HG03025 (cell line): Measurements from ENCODE around the gene EIF3B.
"Not testable (repeated sequence)": the region's sequence is repeated elsewhere in the genome, so short reads cannot be mapped to it uniquely, and the experiment has no call there.

Source experiments
- ATAC-seq: cut with Tn5 transposase; IDR thresholded peaks from one replicate; pipeline ENCODE4 v1.9.1; 2021; ENCODE audit warnings: mild to moderate bottlenecking, moderate library complexity; ENCODE audit not compliant: unreplicated experiment, low FRiP score

Gene EIF3B

GRCh38 chr7:2374830-2375728 lies 20.5 kb downstream of the EIF3B start:
- ATAC-seq: no peak

GRCh38 chr7:2376351-2377154 lies 21.9 kb downstream of the EIF3B start:
- ATAC-seq: no peak

- not testable (repeated sequence) for ATAC-seq
These were observed 22.9 kb downstream of the EIF3B start for GRCh38 chr7:2377492-2377891.

- not testable (repeated sequence) for ATAC-seq
These were observed 23.5 kb downstream of the EIF3B start for GRCh38 chr7:2378125-2378524.

GRCh38 chr7:2379161-2379560 lies 24.5 kb downstream of the EIF3B start:
- ATAC-seq: no peak

GRCh38 chr7:2379821-2380450 lies 25.3 kb downstream of the EIF3B start:
- ATAC-seq: no peak

GRCh38 chr7:2380461-2380860 lies 25.8 kb downstream of the EIF3B start:
- ATAC-seq: no peak

- no peak for ATAC-seq
These were observed 26.6 kb downstream of the EIF3B start for GRCh38 chr7:2381227-2381626.

GRCh38 chr7:2381881-2382509 lies 27.4 kb downstream of the EIF3B start:
- ATAC-seq: no peak

- ATAC-seq: no peak
These were observed 29.1 kb downstream of the EIF3B start for GRCh38 chr7:2383543-2384274.

- no peak for ATAC-seq
These were observed 30.0 kb downstream of the EIF3B start for GRCh38 chr7:2384354-2385243.

GRCh38 chr7:2386122-2386521 lies 31.5 kb downstream of the EIF3B start:
- not testable (repeated sequence) for ATAC-seq

GRCh38 chr7:2386964-2387669 lies 32.5 kb downstream of the EIF3B start:
- ATAC-seq: no peak

- no peak for ATAC-seq
These were observed 33.4 kb downstream of the EIF3B start for GRCh38 chr7:2387897-2388636.

- ATAC-seq: no peak
These were observed 34.0 kb downstream of the EIF3B start for GRCh38 chr7:2388637-2388954.

- ATAC-seq: not testable (repeated sequence)
These were observed 35.6 kb downstream of the EIF3B start for GRCh38 chr7:2390020-2390816.

- ATAC-seq: no peak
These were observed 39.1 kb downstream of the EIF3B start for GRCh38 chr7:2393706-2394105.
